Activated T-cell treated with anti-CD3 and anti-CD28 coated beads for 48 hours (primary cell): ENCODE data around the gene HMMR.

Experiments used
- DNase-seq: peaks from one replicate; pipeline ENCODE4 v3.0.0-alpha.2; 2020; ENCODE audit warnings: low read depth

Gene HMMR

DNA sequence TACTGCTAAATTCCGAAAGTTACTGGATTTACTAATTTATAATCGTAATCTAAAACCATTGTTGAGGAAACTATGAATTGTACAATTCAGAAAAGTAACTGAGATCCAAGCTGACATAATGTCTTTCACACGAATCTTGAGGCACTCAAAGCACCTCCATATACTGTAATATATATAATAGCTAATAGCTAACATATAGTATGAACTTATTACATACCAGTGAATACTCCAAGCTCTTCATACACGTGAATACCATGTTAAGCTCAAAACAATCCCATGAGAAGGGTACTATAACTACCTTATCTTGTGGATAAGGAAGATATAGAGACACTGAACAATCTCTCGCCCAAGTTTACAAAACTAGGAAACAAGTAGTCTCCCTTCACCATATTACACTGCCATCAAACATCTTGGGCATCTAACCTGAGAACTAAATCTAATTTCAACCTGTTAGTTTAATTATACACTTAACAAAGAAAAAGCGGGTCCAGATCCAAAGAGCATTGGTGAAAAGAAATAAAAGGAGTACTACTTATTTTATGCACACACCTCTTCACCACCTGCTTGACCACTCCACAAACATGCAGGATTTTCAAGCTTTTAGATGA lies 1.6 kb upstream of the HMMR start:
- DNase-seq = no peak

DNA sequence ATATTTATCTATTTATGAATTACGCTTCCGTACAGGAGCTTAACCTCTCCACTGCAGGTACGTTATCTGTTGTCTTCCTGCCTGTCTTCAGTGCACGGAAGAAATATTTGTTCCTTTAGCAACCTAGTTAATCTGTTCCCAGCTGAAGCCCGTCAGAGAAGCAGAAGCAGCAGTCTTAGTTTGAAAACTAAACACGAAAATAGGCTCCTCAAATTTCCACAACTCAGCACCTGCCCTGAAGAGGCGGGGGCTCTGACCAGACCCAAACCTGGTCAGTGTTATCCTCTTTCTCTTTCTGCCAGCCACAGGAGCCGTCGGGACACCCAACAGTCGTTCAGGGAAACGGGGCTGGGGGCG lies 992 bp upstream of the HMMR start:
- no peak for DNase-seq

DNA sequence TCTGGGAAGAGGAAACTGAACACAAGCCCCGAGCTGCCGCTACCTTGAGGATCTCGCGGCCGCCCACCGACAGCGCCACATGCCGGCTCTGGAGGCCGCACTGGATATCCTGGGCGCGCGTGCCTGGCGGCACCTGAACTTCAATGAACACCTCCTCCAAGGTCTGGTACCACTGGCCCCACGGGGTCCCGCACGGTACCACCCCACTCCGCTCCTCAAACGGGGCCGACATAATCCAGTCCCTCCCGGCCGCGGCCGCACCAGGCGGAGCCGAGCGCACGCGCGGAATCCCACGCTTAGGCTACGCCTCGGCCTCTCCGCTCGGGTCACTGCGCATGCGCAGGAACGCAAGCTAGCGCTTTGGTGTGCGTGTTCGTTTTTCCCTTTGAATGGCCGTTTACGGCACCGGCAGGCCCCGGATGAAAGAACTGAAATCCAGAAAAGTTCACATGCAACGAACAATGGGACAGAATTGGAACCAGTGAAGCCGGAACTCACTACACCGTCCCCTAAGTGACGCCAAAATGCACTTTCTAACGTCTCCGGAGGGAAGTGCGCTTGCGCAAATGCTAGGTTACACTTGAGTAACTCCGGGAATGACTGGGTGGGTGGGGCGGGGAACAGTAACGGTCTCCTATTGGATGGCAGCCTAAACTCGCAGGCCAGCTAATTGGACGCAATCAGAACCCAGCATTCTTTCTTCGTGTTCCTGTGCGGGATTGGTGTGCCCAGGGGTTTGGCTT lies 442 bp upstream of the HMMR start, which contains the start of gene NUDCD2:
Gene NUDCD2 (minus strand): TSS at position 284 of the 743 bp plus-strand sequence. CDS start 52 bp downstream, at position 232.
- DNase-seq = peak; percentile 88

DNA sequence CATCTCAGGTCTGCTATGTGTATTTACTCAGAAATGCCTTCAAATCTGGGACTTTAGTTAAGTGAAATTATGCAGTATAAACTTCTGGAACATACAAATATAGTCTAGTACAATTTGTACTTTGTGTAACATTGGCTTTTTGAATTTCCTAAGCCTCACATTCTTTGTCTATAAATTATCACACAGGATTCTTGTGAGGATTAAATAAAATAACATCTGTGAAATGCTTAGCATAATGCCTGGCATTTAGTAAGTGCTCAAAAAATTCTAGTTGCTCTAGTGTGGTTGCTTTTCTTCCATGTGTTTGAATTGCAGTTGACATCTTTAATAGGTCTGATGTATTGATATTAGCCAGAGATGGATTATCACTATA lies 2.6 kb downstream of the HMMR start:
- DNase-seq = no peak

DNA sequence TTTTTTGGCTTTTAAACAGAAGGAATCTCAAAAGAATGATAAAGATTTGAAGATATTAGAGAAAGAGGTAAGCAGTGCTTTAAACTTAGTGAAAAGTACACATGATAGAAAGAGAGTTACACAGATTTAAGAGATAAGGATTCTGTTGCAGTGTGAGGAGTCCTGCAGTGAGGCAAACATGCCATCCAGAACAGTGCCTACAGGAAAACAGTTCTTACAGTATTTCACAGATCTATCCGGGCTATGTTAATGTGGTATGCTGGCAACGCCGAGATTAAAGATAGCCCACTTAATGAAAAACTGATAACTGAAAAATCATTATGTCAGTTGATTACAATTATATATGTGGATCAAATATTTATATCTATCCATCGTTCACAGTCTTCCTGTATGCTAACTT lies 7.2 kb downstream of the HMMR start:
- no peak for DNase-seq

DNA sequence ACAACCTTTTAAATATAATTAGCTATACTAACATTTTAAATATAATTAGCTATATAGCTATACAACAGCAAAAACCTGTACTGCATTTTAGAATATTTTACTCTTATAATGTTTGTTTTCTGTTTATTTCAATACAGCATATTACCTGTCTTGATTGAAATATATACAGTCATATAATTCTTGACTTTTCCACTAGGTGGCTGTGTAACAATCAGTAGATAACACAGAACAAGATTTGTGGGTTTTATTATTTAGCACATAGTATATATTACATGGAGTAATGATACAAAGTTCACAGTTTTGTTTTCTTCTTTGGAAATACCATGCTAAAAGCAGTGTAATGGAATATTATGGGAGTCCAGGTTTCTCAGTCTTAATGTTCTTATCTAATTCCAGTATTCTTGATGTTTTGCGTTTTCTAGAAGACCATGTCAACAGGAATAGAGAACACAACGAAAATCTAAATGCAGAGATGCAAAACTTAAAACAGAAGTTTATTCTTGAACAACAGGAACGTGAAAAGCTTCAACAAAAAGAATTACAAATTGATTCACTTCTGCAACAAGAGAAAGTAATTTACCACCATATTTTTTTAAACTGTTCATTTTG lies 13.3 kb downstream of the HMMR start:
- DNase-seq = no peak

DNA sequence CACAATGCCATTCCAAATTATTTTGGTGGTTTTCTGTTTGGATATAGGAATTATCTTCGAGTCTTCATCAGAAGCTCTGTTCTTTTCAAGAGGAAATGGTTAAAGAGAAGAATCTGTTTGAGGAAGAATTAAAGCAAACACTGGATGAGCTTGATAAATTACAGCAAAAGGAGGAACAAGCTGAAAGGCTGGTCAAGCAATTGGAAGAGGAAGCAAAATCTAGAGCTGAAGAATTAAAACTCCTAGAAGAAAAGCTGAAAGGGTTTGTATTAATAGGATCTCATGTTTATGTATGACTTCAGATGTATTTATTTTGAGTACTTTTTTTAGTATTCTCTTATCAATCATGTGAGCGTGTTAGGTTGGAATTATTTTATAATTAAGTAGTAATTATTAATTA lies 15.0 kb downstream of the HMMR start:
- DNase-seq = no peak

DNA sequence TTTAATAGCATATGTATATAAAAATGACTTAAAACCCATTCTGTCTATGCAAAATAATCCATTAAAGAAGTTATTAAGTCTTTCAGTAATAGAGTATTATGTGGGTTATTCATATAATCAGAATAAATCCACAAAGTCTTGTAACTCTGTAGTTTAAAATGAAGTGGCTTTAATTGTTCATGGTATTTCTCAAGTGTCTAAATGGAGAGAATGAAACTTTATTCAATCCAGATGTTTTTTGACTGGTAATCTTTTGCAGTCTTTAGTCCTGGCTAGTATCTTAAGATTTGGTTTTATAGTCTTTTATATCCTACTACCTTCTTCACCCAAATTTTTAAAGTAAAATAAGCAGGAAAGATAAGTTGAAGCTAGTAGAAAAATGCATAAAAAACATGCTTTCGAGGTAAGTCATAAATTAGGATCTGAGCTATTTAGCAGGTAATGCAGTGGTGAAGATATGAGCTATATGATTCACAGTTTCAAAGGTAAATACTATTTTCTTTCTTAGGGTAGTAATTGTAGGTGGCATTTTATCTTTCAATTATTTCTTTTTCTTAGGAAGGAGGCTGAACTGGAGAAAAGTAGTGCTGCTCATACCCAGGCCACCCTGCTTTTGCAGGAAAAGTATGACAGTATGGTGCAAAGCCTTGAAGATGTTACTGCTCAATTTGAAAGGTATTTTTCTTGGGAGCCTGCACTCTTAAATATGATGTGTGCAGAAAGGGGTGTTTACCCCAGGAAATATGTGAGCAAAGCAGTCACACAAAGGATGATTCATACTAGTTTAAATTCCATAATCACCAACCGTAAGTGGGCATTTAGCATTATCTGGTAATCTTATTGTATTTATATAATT lies 17.9 kb downstream of the HMMR start:
- no peak for DNase-seq

DNA sequence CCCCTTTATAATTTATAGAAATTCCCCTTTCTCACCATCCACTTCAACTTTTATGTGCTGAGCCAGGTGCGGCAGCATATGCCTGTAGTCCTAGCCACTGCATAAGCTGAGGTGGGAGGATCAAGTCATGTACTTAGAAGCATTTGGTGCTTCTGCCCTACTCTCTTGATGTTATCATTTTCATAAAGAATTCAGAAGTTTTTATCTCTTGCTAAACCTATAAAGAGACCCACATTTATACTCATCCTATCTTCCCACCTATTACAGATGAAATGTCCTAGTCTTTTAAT lies 18.5 kb downstream of the HMMR start:
- no peak for DNase-seq

DNA sequence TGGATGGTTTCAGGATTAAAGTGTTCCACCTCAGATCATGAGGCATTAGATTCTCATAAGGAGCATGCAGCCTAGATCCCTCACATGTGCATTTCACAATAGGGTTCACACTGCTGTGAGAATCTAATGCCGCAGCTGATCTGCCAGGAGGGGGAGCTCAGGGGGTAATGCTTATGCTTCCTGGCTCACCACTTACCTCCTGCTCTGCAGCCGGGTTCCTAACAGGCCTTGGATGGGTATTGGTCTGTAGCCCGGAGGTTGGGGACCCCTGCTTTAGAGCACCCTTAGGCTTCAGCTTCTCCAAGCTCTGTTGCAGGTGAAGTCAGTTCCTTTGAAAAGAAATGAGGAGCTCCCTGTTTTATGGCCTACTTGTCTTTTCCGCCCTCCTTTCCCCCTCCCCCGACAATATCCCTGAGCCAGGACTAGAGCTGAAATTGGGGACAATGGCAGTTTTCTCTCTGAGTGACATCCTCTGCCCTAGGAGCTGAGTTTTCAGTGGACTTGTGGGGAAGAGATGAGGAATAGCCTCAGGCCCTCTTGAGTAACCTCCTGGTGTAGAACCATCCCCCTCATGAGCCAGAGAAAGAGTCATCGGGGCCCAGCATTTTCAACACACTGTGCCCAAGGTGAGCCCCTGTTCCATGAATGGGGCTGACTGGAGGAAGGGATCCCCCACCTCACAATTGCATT lies 28.8 kb downstream of the HMMR start:
- DNase-seq = no peak

DNA sequence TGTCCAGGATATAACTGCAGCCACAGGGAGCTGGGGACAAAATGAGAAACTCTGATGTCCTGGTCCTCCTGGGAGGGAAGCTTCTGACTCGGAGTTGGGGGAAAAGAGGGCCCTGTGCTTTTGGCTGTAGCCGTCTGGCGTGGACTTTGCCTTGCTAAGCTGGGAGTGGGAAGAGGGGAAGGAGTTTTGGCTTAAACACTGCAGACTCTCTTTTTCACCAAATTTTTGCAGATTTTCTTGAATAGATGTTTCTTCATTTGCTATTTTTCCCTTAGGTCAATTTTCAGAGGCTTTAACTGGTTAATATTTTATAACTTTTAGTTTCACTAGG lies 29.3 kb downstream of the HMMR start:
- no peak for DNase-seq

DNA sequence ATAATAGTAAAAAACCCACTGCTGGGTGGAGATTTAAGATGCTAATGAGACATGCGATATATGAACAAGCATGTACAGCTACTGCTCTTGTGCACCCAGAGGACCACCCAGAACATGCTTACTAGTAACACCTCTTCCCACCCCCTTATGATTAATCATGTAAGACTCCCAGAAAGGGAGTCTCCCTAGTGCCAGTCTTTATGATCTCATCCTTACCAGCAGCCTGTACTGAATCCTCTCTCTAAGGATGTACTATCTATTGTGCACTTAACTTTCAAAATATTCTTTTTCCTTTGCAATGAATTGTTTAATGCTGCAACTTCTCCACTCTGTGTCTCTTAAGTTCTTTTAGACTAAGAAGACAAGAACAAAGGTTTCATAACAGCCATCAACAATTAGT lies 35.9 kb downstream of the HMMR start:
- DNase-seq = no peak

DNA sequence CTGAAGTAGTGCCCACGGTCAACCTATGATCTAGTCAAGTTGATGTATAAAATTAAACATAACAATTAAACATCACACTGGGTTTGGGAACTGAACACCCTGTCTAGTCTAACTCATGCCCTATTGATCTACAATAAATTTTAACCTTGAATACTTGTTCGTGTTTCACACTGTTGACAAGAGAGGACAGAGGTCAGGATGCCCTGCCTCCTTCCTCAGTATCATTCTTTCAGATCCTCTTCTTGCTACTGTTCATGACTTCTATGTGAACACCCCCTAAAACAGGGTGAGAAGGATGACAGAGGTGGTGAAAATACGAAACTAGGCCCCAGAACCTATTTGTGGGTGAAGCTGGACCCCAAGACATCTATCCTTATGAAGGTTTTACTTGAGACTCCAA lies 36.9 kb downstream of the HMMR start:
- DNase-seq = no peak

DNA sequence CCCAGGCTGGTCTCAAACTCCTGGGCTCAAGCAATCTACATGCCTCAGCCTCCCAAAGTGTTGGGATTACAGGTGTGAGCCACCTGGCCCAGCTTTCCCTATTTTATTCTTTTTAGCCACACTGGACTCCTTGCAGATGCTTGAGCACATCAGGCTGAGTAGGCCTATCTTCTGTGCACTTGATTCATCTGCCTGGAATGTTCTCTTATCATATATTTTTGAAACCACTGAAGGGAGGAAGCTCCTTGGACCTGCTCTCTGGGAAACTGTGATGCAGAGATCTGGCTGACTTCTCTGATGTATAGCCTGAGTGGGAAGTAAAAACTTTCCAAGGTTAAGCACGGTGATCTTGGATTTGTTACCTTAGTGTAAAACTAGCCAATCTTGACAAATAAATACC lies 38.5 kb downstream of the HMMR start:
- DNase-seq = no peak

DNA sequence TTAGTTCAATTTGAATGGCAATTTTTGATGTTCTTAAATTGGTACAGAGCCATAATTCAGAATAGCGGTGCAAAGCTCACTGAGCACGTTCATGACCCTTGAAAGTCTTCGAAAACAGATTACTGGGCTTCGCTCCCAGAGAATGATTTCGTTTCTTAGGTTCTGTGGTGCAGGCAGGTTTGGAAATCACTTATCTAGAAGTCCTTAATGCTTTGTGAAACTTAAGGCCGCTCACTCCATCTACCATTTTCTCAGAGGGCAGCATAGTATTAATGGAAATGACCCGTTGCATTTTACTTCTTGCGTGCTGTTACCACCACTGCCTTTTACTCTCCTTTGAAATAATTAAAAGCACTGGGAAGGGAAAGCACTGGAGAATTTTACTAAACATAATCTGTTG lies 42.1 kb downstream of the HMMR start:
- no peak for DNase-seq

DNA sequence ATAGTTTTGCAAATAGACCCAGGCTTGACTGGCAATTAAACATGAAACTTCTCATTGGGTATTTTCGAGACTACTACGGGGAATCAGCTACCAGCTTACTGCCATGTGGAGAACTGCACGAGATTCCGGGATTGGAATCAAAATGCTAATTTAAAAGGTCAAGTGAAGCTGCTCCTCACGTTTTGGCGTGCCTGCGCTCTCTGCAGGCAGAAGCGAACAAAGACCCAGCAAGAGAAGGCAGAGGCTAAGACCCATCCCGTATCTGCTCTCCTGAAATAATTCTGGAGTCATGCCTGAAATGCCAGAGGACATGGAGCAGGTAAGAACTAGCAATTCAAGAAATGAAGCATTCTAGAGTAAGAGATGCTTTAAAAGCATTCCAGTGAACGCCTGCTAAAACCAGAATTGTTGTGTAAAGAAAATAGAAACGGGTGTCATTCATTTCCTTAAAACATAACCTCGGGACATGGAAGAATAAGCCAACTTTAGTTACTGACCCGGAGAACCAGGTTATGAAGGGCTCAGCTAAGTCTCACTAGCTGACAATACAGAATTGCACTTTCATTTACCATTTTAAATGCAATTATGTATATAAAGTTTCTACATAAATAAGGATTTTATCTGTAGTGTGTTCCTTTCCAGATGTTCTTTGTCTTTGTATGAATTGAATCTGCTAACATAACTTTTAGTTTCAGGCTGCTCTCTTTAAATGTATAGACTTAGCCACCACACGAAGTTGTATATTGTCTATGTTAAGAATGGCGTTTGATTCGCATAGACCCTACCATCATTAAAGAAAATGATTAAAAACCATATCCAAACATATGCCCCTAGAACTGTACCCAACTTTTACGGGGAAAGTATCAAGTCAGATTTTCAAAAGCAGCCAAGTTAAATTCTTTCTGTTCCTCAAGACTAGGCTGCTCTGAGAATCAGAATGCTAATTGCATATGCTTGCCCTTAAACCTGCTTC lies 43.0 kb downstream of the HMMR start:
- DNase-seq = no peak

DNA sequence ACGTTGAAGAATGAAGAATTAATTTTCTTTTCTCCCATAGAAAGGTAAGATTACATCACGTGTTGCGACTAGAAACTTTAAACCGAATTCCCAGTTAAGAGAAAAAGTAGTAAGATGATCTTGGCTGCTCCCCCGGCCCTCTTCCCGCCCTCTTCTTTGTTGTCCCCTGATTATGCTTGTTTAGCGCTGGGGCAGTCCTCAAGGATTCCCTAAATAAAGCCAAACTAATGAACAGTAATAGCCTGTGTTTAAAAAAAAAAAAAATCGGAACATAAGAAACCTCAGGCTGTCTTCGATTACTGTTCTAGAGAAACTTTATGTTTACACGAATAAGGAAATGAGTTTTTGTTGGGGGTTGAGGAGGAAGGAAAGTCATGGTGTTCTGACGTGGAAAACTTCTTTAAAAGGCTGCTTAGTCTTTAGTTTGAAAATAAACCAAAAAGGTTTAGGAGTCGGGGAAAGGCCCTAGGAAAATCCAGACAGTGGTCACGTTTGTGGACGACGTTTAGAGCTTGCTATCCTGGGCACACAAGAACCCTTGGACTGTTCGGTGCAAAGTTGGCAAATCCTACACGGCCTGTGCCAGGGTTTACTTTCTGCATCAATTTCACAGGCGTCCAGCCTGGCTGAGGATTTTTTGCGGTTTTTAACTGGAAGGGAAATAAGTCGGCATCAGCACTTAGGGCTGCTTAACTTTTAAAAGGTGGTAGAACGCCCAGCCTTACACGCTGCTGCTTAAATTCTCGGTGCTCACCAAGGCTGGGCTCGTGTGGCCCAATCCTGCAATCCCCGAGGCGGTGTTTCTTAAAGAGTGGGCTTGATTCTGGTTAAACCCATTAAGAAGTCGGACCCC lies 43.9 kb downstream of the HMMR start:
- DNase-seq = peak; percentile 36

DNA sequence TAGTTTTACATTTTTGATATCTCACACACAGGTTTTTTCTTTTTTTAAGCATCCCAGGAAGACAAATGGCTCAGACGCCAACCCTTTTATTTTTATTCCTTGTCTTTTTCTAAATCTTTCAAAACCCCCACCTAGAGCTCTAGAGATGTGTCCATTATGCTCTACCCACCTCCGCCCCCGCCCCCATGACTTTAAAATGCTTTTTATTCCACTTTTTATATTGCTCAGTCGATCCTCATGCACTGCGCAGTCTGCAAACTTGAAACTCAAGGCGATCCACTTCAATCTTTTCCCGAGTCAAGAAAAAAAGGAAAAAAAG lies 44.6 kb downstream of the HMMR start:
- no peak for DNase-seq

DNA sequence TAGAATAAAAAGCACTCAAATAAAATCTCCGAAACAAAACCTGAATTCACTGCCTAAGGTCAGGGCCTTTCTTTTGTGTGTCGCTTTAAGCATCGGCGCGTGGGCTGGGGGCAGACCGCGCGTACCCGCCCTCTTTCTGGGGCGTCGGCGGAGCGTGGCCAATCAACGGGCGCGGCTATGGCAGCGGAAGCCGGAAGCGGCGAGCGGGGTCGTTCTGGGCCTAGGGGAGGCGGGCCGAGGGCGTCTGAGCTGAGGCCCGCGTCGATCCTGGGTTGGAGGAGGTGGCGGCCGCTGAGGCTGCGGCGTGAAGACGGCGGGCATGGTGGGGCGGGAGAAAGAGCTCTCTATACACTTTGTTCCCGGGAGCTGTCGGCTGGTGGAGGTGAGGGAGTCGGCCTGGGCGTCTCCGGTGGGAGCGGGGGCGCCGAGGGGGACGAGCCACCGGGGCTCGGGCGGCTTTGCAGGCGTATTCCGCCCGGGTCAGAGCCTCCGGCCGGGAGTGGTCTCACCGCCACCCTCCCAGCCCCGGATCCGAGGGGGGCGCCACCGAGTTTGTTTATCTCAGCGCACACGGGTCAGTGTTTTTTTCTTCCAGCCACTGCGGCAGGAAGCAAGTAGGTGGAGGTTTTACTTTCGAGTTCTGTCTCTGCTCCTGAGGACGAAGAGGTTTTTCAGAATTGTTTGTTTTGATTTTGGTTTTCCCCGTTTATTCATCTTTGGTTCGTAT lies 45.1 kb downstream of the HMMR start, which contains the start of gene MAT2B:
Gene MAT2B (plus strand): TSS at position 252 of the 727 bp plus-strand sequence. CDS start 68 bp downstream, at position 320.
- DNase-seq = peak; percentile 95

DNA sequence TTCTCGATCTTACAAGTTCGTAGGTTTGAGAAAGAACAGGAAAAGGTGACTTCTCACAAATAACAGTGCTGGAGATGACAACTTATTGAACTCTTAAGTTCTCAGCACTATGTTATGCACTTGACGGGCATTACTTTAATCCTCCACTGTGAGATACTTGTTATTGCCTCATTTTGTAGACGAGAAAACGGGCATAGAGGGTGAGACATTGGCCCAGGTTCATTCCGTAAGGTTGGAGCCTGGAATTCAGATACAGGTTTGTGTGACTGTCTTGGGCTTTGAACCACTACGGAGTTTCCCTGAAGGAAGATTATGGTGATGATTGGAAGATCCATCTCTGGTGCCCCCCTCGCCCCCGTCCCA lies 45.6 kb downstream of the HMMR start:
- DNase-seq = no peak
